HEK293 (cell line): ENCODE results near the gene SHISA9.

Experiments used
- CTCF ChIA-PET: fragments of 350-600 bp; formaldehyde crosslinking; extraction: SDS; loops from one replicate; lab custom pipeline; 2021; ENCODE audit warnings: antibody characterized with exemption; lab: Yijun Ruan, JAX
- POLR2A ChIA-PET: fragments of 300-600 bp; formaldehyde crosslinking; extraction: SDS; loops from one replicate; lab custom pipeline; 2020; ENCODE audit warnings: antibody characterized with exemption, inconsistent platforms; lab: Yijun Ruan, JAX
- H3K27ac ChIP-seq: fragments of 200-500 bp; sonication (Bioruptor generic); 2 replicates; pipeline ENCODE4 v1.5.1; 2014; ENCODE audit warnings: low read depth, low read length, control low read depth, inconsistent platforms; ENCODE audit errors: extremely low read depth
- H3K36me3 ChIP-seq, 2 experiments: fragments of 200-500 bp in 1 of 2; sonication (Bioruptor generic) in 1 of 2; 1 replicate in 1 of 2; 2 replicates in 1 of 2; pipeline ENCODE4 v1.5.1; 2014 to 2017; ENCODE audit warnings: inconsistent platforms in 2 of 2, low read length in 2 of 2; ENCODE audit not compliant: control insufficient read depth in 2 of 2, insufficient read depth in 1 of 2
- H3K4me1 ChIP-seq: fragments of 200-500 bp; sonication (Bioruptor generic); 2 replicates; pipeline ENCODE4 v1.5.1; 2014; ENCODE audit warnings: mild to moderate bottlenecking, low read length, inconsistent platforms; ENCODE audit not compliant: control insufficient read depth, insufficient read depth
- H3K4me3 ChIP-seq: 2 replicates; pipeline ENCODE4 v1.5.1; 2011; ENCODE audit warnings: low read depth, mild to moderate bottlenecking, control low read depth, low read length, moderate library complexity
- H3K9me3 ChIP-seq: fragments of 200-500 bp; sonication (Bioruptor generic); 2 replicates; pipeline ENCODE4 v1.5.1; 2014; ENCODE audit warnings: low read depth, low read length, inconsistent platforms; ENCODE audit not compliant: control insufficient read depth, insufficient read depth
- GFI1B ChIP-seq: fragments of 450-650 bp; formaldehyde crosslinking; IDR thresholded peaks from 2 replicates; pipeline ENCODE4 v1.5.1; 2016; ENCODE audit warnings: missing biosample characterization, missing genetic modification characterization
- KLF17 ChIP-seq: fragments of 450-650 bp; formaldehyde crosslinking; IDR thresholded peaks from 2 replicates; pipeline ENCODE4 v1.5.1; 2016; ENCODE audit warnings: missing biosample characterization, missing genetic modification characterization
- OSR2 ChIP-seq: fragments of 450-650 bp; formaldehyde crosslinking; IDR thresholded peaks from 2 replicates; pipeline ENCODE4 v1.5.1; 2016; ENCODE audit warnings: missing biosample characterization, missing genetic modification characterization
- PRDM4 ChIP-seq: fragments of 450-650 bp; formaldehyde crosslinking; IDR thresholded peaks from 2 replicates; pipeline ENCODE4 v1.5.1; 2017; ENCODE audit warnings: missing biosample characterization, missing genetic modification characterization
- SP3 ChIP-seq: fragments of 450-650 bp; formaldehyde crosslinking; IDR thresholded peaks from 2 replicates; pipeline ENCODE4 v1.5.1; 2016; ENCODE audit warnings: missing biosample characterization, missing genetic modification characterization
- TCF7L2 ChIP-seq: IDR thresholded peaks from 2 replicates; pipeline ENCODE4 v1.6.1; 2011; ENCODE audit warnings: low read depth, mild to moderate bottlenecking, inconsistent platforms, low read length, moderate library complexity, borderline replicate concordance
- ZBTB20 ChIP-seq: fragments of 450-650 bp; formaldehyde crosslinking; IDR thresholded peaks from 2 replicates; pipeline ENCODE4 v1.5.1; 2016; ENCODE audit warnings: missing biosample characterization, missing genetic modification characterization
- ZEB2 ChIP-seq: fragments of 450-650 bp; formaldehyde crosslinking; IDR thresholded peaks from 2 replicates; pipeline ENCODE4 v1.5.1; 2016; ENCODE audit warnings: missing biosample characterization, missing genetic modification characterization
- ZFP37 ChIP-seq: fragments of 450-650 bp; formaldehyde crosslinking; IDR thresholded peaks from 2 replicates; pipeline ENCODE4 v1.5.1; 2016; ENCODE audit warnings: missing biosample characterization, missing genetic modification characterization
- ZNF121 ChIP-seq: fragments of 450-650 bp; formaldehyde crosslinking; IDR thresholded peaks from 2 replicates; pipeline ENCODE4 v1.5.1; 2016; ENCODE audit warnings: missing biosample characterization, missing genetic modification characterization
- ZNF18 ChIP-seq: fragments of 450-650 bp; formaldehyde crosslinking; IDR thresholded peaks from 2 replicates; pipeline ENCODE4 v1.5.1; 2016; ENCODE audit warnings: missing biosample characterization, missing genetic modification characterization
- ZNF214 ChIP-seq: fragments of 450-650 bp; formaldehyde crosslinking; IDR thresholded peaks from 2 replicates; pipeline ENCODE4 v1.5.1; 2017; ENCODE audit warnings: missing biosample characterization, mild to moderate bottlenecking, missing genetic modification characterization, borderline replicate concordance
- ZNF324 ChIP-seq: fragments of 450-650 bp; formaldehyde crosslinking; IDR thresholded peaks from 2 replicates; pipeline ENCODE4 v1.5.1; 2016; ENCODE audit warnings: missing biosample characterization, missing genetic modification characterization
- ZNF416 ChIP-seq: fragments of 450-650 bp; formaldehyde crosslinking; IDR thresholded peaks from 2 replicates; pipeline ENCODE4 v1.5.1; 2016; ENCODE audit warnings: missing biosample characterization, missing genetic modification characterization
- ZNF596 ChIP-seq: fragments of 450-650 bp; IDR thresholded peaks from 2 replicates; pipeline ENCODE4 v1.5.0; 2018; ENCODE audit warnings: missing biosample characterization, mild to moderate bottlenecking, missing genetic modification characterization, moderate library complexity
- ZNF623 ChIP-seq: fragments of 450-650 bp; formaldehyde crosslinking; IDR thresholded peaks from 2 replicates; pipeline ENCODE4 v1.5.1; 2016; ENCODE audit warnings: missing biosample characterization, missing genetic modification characterization
- ZNF629 ChIP-seq: fragments of 450-650 bp; formaldehyde crosslinking; IDR thresholded peaks from 2 replicates; pipeline ENCODE4 v1.5.1; 2017; ENCODE audit warnings: missing biosample characterization, missing genetic modification characterization
- ZNF664 ChIP-seq: fragments of 450-650 bp; formaldehyde crosslinking; IDR thresholded peaks from 2 replicates; pipeline ENCODE4 v1.5.1; 2016; ENCODE audit warnings: missing biosample characterization, missing genetic modification characterization
- ZNF670 ChIP-seq: fragments of 450-650 bp; formaldehyde crosslinking; IDR thresholded peaks from 2 replicates; pipeline ENCODE4 v1.5.1; 2016; ENCODE audit warnings: missing biosample characterization, missing genetic modification characterization, low read depth
- ZNF76 ChIP-seq: fragments of 450-650 bp; formaldehyde crosslinking; IDR thresholded peaks from 2 replicates; pipeline ENCODE4; 2016; ENCODE audit warnings: low read depth, missing biosample characterization, missing genetic modification characterization, borderline replicate concordance
- ZNF785 ChIP-seq: fragments of 450-650 bp; formaldehyde crosslinking; IDR thresholded peaks from 2 replicates; pipeline ENCODE4 v1.5.1; 2016; ENCODE audit warnings: missing biosample characterization, missing genetic modification characterization
- TF ChIP-seq, protein P1 (sequence below): fragments of 450-650 bp; formaldehyde crosslinking; IDR thresholded peaks from 2 replicates; pipeline ENCODE4 v1.5.0; 2017; ENCODE audit warnings: missing biosample characterization, missing genetic modification characterization, borderline replicate concordance
- TF ChIP-seq, protein P2 (sequence below): fragments of 450-650 bp; formaldehyde crosslinking; IDR thresholded peaks from 2 replicates; pipeline ENCODE4 v1.5.1; 2016; ENCODE audit warnings: missing biosample characterization, missing genetic modification characterization
- TF ChIP-seq, protein P3 (sequence below): fragments of 450-650 bp; formaldehyde crosslinking; IDR thresholded peaks from 2 replicates; pipeline ENCODE4 v1.5.1; 2016; ENCODE audit warnings: missing biosample characterization, missing genetic modification characterization, borderline replicate concordance

The SHISA9 gene

DNA sequence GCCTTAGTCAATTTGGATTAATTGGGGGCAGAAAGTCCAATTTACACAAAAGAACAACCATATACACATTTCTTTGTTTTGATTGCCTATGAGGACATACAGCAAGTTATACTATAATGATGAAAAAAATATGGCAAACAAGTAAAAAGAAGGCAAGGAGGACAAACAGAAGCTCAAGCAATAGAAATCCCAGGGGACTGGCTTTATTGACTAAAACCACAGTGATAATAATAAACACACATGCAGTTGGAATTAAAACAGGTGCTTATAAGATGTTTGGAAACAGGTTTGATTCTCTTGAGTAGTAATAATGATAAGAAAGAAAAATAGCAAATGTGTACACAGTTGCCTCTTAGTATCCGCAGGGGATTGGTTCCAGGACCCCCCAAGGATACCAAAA is 176.4 kb downstream of the SHISA9 start:
- no peaks in the 10 kb centered on the region for H3K4me1 ChIP-seq
- H3K9me3 ChIP-seq = no peaks in the 10 kb centered on the region
- POLR2A ChIA-PET = no interaction called here
- H3K27ac ChIP-seq = no peak overlapping the region
- no peaks in the 10 kb centered on the region for H3K36me3 ChIP-seq
- no peak for TF ChIP-seq ZNF629 (tag by site-specific recombination)
- TF ChIP-seq ZBTB20 = no peak
- TF ChIP-seq ZEB2 (tag by site-specific recombination) = no peak
- TF ChIP-seq, protein P1, sequence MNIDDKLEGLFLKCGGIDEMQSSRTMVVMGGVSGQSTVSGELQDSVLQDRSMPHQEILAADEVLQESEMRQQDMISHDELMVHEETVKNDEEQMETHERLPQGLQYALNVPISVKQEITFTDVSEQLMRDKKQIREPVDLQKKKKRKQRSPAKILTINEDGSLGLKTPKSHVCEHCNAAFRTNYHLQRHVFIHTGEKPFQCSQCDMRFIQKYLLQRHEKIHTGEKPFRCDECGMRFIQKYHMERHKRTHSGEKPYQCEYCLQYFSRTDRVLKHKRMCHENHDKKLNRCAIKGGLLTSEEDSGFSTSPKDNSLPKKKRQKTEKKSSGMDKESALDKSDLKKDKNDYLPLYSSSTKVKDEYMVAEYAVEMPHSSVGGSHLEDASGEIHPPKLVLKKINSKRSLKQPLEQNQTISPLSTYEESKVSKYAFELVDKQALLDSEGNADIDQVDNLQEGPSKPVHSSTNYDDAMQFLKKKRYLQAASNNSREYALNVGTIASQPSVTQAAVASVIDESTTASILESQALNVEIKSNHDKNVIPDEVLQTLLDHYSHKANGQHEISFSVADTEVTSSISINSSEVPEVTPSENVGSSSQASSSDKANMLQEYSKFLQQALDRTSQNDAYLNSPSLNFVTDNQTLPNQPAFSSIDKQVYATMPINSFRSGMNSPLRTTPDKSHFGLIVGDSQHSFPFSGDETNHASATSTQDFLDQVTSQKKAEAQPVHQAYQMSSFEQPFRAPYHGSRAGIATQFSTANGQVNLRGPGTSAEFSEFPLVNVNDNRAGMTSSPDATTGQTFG (tag by site-specific recombination) = no peak
- CTCF ChIA-PET = no interaction called here
- H3K4me3 ChIP-seq = no peak overlapping the region

GRCh38 chr16:13080531-13080930 is 179.1 kb downstream of the SHISA9 start:
- no peaks in the 10 kb centered on the region for H3K4me1 ChIP-seq
- no peaks in the 10 kb centered on the region for H3K36me3 ChIP-seq
- TF ChIP-seq ZNF416 (tag by site-specific recombination) (no peak), TCF7L2 (no peak), ZNF596 (tag by site-specific recombination) (no peak), ZNF18 (tag by site-specific recombination) (no peak), SP3 (no peak), ZNF664 (no peak), KLF17 (tag by site-specific recombination) (no peak), ZFP37 (tag by site-specific recombination) (no peak), ZNF623 (tag by site-specific recombination) (no peak), OSR2 (tag by site-specific recombination) (no peak), ZNF121 (tag by site-specific recombination) (no peak), GFI1B (tag by site-specific recombination) (no peak), ZNF785 (tag by site-specific recombination) (no peak), PRDM4 (tag by site-specific recombination) (no peak), ZNF670 (no peak), ZNF76 (tag by site-specific recombination) (no peak), ZNF214 (tag by site-specific recombination) (no peak), ZNF324 (tag by site-specific recombination) (no peak)
- TF ChIP-seq, protein P2, sequence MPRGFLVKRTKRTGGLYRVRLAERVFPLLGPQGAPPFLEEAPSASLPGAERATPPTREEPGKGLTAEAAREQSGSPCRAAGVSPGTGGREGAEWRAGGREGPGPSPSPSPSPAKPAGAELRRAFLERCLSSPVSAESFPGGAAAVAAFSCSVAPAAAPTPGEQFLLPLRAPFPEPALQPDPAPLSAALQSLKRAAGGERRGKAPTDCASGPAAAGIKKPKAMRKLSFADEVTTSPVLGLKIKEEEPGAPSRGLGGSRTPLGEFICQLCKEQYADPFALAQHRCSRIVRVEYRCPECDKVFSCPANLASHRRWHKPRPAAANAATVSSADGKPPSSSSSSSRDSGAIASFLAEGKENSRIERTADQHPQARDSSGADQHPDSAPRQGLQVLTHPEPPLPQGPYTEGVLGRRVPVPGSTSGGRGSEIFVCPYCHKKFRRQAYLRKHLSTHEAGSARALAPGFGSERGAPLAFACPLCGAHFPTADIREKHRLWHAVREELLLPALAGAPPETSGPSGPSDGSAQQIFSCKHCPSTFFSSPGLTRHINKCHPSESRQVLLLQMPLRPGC (tag by site-specific recombination) = no peak
- TF ChIP-seq, protein P3, sequence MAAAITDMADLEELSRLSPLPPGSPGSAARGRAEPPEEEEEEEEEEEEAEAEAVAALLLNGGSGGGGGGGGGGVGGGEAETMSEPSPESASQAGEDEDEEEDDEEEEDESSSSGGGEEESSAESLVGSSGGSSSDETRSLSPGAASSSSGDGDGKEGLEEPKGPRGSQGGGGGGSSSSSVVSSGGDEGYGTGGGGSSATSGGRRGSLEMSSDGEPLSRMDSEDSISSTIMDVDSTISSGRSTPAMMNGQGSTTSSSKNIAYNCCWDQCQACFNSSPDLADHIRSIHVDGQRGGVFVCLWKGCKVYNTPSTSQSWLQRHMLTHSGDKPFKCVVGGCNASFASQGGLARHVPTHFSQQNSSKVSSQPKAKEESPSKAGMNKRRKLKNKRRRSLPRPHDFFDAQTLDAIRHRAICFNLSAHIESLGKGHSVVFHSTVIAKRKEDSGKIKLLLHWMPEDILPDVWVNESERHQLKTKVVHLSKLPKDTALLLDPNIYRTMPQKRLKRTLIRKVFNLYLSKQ (tag by site-specific recombination) = no peak
- H3K4me3 ChIP-seq = no peak overlapping the region
- H3K9me3 ChIP-seq = no peaks in the 10 kb centered on the region
- ChIA-PET CTCF (no interaction called here), POLR2A (no interaction called here)
- no peak overlapping the region for H3K27ac ChIP-seq
